RWPE1 (cell line): ENCODE results near the gene STARD8.

Experiments used
- CTCF ChIA-PET: fragments of 350-600 bp; sonication (Branson Sonifier 250); formaldehyde crosslinking; extraction: SDS; loops from one replicate; lab custom pipeline; 2021; lab: Yijun Ruan, JAX
- POLR2A ChIA-PET: fragments of 400-600 bp; formaldehyde crosslinking; extraction: SDS; loops from one replicate; lab custom pipeline; 2020; ENCODE audit warnings: antibody characterized with exemption; ENCODE audit not compliant: low non-redundant PET; lab: Yijun Ruan, JAX
- DNase-seq: peaks from one replicate; pipeline ENCODE4 v3.0.0; 2012; ENCODE audit warnings: low spot score
- H3K27ac ChIP-seq: fragments of 450-650 bp; 2 replicates; pipeline ENCODE4 v1.5.1; 2017
- TF ChIP-seq, protein P1 (sequence below): fragments of 450-650 bp; conservative IDR thresholded peaks from 2 replicates; pipeline ENCODE4 v1.5.1; 2017; ENCODE audit warnings: low read depth, mild to moderate bottlenecking

Gene STARD8

DNA sequence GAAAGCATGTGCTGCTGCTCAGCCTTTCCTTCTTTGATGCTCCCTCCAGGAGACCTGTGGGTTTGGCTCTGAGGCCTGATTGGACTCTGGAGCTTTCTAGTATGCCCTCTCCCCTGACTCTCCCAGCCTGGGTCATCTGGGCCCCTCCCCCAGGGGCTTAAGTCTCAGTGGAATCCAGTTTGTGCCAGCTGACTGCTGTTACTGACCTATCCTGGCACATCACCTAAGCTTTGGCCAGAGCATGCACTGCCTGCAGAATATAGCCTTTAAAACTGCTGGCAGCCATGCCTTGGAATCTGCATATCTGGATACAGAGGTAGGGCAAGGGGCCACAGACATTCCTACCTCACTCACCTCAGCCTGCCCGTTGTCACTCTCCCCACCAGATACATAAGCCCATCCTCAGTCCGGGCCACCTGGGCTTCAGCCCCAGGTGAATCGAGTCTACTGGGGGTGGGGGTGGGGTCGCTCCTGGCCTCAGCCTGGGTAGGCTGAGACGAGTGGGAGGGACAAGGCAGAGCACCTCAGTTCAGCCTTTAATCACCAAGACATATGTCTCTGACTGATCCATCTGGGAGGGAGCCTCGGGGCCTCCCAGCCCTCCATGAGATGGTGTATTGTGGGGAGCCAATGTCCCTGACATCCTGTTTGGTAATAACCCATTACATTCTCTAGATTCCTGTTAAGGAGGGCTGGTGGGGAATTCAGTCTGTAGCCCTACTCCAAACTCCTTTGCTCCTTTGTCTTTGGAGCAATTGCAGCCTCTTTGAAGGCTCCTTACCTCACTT lies 61.2 kb downstream of the STARD8 start:
- TF ChIP-seq, protein P1, sequence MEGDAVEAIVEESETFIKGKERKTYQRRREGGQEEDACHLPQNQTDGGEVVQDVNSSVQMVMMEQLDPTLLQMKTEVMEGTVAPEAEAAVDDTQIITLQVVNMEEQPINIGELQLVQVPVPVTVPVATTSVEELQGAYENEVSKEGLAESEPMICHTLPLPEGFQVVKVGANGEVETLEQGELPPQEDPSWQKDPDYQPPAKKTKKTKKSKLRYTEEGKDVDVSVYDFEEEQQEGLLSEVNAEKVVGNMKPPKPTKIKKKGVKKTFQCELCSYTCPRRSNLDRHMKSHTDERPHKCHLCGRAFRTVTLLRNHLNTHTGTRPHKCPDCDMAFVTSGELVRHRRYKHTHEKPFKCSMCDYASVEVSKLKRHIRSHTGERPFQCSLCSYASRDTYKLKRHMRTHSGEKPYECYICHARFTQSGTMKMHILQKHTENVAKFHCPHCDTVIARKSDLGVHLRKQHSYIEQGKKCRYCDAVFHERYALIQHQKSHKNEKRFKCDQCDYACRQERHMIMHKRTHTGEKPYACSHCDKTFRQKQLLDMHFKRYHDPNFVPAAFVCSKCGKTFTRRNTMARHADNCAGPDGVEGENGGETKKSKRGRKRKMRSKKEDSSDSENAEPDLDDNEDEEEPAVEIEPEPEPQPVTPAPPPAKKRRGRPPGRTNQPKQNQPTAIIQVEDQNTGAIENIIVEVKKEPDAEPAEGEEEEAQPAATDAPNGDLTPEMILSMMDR = no peak
- H3K27ac ChIP-seq = no peak overlapping the region
- CTCF ChIA-PET = no interaction called here
- DNase-seq = no peak
- POLR2A ChIA-PET = no interaction called here

DNA sequence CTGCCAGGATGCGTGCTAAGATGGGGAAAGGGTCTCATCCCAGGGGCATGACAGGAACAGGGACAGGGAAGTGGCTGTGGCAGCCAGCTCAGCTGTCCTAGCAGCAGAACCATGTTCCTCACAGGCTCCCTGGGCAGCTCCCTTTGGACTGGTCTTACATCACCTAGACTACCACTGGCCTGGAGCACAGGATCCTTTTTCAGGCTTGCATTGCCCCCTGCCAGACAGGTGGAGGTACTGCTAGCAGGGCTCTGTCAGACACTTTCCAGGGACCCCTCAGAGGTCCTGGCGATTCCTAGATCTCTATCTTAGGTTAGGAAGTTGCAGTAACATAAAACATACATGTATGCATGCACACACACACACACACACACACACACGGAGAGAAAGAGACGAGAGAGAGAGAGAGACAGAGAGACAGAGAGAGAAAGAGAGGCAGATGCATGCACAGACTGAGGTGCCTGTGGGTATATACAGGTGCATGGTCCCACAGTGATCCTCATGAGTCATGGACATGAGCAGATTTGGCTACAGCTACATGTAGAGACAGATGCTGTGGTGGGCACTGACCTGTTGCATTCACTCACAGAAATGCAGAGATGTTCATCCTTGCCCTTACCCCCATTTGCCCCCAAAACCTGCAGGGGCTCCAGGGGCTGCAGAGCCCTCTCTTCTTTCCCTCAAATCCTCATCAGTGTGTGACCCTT lies 63.6 kb downstream of the STARD8 start:
- TF ChIP-seq, protein P1 = no peak
- CTCF ChIA-PET = interaction anchor here (0.6 to 1.1 kb wide), 4 partner anchors 37 to 393 kb away, joined by 3 to 14 read pairs (median 6); no protein-coding TSS in a partner anchor
- H3K27ac ChIP-seq = no peak overlapping the region
- POLR2A ChIA-PET = interaction anchor here (0.5 kb wide), 1 partner anchor 173 kb away, joined by 4 read pairs; no protein-coding TSS in a partner anchor
- peak; percentile 54 for DNase-seq

DNA sequence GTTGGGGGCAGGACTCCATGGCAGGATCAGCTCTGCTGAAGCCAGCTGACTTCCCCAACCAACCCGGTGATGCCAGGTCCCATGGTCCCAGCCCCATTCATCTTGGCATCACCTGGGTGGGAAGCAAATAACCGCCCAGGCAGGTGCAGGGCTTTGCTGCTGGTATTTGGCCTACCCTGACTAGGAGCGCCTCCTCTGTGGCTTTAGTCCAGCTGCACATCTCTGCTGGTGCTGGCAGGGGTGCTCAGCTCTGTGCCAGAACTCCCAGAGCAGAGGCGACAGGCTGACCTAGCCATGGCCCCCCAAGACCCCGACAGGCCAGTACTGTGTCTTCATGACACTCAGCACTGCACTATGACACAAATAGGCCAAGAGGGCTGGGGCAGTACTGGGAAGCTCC lies 64.4 kb downstream of the STARD8 start:
- H3K27ac ChIP-seq = no peak overlapping the region
- TF ChIP-seq, protein P1 = no peak
- DNase-seq = no peak
- POLR2A ChIA-PET = no interaction called here
- CTCF ChIA-PET = interaction anchor here (0.6 kb wide), 1 partner anchor 35 kb away, joined by 3 read pairs; no protein-coding TSS in a partner anchor

DNA sequence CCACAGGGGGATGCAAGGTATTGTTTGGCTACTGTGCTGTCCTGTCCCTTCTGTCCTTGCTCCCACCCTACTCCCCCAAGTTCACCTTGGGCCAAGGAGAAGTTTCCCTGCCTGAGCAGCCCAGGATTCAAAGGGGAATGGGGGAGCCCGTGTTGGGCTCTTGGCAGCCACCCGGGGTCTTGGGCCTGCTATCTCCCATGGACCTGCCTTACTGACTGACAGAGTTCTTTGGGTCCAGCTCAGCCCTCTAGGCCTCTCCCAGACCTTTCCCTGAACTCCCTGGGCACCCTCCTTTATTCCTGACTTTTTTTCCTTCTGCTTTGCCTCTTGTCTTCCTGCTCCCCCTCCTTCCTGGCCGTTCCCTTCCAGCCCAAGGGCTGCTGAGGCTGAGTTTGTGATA lies 67.4 kb downstream of the STARD8 start:
- CTCF ChIA-PET = no interaction called here
- POLR2A ChIA-PET = no interaction called here
- H3K27ac ChIP-seq = no peak overlapping the region
- no peak for DNase-seq
- TF ChIP-seq, protein P1 = no peak

DNA sequence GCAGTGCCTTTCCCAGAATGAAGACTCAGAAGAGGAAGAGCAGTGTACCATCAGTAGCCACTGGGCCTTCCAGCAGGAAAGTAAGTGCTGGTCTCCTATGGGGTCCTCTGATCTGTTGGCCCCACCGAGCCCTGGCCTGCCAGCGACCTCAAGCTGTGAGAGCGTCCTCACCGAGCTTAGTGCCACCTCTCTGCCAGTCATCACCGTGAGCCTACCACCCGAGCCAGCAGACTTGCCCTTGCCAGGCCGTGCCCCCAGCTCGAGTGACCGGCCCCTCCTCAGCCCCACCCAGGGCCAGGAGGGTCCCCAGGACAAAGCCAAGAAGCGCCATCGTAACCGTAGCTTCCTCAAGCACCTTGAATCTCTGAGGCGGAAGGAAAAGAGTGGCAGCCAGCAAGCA lies 69.7 kb downstream of the STARD8 start:
- no peak for DNase-seq
- ChIA-PET CTCF (no interaction called here), POLR2A (no interaction called here)
- no peak overlapping the region for H3K27ac ChIP-seq
- TF ChIP-seq, protein P1 = no peak

DNA sequence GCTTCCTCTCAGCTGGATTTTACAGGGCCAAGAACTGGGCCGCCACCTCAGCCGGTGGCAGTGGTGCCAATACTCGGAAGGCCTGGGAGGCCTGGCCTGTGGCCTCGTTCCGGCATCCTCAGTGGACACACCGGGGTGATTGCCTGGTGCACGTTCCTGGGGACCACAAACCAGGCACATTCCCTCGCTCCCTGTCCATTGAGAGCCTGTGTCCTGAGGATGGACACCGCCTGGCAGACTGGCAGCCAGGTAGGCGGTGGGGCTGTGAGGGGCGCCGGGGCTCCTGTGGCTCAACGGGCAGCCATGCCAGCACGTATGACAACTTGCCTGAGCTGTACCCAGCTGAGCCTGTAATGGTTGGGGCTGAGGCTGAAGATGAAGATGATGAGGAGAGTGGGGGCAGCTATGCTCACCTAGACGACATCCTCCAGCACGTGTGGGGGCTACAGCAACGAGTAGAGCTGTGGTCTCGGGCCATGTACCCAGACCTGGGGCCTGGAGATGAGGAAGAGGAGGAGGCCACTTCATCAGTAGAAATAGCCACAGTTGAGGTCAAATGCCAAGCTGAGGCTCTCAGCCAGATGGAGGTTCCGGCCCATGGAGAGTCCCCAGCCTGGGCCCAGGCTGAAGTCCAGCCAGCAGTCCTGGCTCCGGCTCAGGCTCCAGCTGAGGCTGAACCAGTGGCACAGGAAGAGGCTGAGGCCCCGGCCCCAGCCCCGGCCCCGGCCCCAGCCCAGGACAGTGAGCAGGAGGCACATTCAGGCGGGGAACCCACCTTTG lies 70.4 kb downstream of the STARD8 start:
- no peak overlapping the region for H3K27ac ChIP-seq
- DNase-seq = no peak
- CTCF ChIA-PET = no interaction called here
- POLR2A ChIA-PET = no interaction called here
- TF ChIP-seq, protein P1 = no peak
